GM19463 (cell line): ENCODE measurements around the gene CYTH4.
"Not testable (repeated sequence)": the region's sequence is repeated elsewhere in the genome, so short reads cannot be mapped to it uniquely, and the experiment has no call there.

ENCODE experiments used
- ATAC-seq: cut with Tn5 transposase; IDR thresholded peaks from one replicate; pipeline ENCODE4 v1.9.1; 2021; ENCODE audit warnings: mild to moderate bottlenecking, moderate library complexity; ENCODE audit not compliant: unreplicated experiment

CYTH4 gene

GRCh38 chr22:37245740-37246139 lies 36.6 kb upstream of the CYTH4 start:
- no peak for ATAC-seq

DNA sequence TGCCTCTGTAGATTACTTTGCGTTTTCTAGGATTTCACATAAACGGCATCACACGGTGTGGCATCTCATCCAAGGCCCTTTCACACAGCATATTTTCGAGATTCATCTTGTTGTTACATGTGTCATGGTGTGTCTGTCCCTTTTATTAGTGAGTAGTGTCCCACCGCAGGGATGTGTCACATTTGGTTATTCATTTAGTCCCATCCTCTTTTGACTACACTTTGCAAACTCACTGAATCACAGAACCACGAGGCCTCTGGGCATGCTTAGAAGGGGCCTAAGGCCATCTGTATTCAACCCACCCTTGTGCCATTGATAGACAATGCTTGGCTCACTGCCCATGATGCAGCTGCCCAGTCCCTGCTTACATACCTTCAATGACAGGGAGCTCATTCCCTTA lies 34.1 kb upstream of the CYTH4 start:
- no peak for ATAC-seq

DNA sequence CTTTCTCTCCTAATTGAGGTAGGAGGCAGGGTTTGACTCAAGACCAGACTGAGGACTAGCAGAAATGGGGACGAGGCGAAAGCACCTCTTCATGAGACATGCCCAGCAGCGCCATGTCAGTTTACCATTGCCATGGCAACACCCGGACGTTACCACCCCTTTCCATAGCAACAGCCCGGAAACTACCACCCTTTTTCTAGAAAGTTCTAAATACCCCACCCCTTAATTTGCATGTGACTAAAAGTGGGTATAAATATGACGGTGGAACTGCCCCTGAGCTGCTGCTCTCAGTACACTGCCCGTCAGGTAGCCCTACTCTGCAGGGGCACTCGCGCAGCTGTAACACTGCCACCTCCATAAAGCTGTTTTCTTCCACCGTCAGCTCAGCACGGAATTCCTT lies 32.3 kb upstream of the CYTH4 start:
- no peak for ATAC-seq

DNA sequence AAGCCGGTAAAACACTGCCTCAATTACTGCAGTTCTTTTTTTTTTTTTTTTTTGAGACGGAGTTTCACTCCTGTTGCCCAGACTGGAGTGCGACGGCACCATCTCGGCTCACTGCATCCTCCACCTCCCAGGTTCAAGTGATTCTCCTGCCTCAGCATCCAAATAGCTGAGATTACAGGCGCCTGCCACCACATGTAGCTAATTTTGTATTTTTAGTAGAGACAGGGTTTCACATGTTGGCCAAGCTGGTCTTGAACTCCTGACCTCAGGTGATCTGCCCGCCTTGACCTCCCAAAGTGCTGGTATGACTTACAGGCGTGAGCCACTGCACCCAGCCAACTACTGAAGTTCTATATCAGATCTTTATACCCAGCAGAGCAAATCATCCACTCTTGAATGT lies 30.5 kb upstream of the CYTH4 start:
- ATAC-seq = not testable (repeated sequence)

DNA sequence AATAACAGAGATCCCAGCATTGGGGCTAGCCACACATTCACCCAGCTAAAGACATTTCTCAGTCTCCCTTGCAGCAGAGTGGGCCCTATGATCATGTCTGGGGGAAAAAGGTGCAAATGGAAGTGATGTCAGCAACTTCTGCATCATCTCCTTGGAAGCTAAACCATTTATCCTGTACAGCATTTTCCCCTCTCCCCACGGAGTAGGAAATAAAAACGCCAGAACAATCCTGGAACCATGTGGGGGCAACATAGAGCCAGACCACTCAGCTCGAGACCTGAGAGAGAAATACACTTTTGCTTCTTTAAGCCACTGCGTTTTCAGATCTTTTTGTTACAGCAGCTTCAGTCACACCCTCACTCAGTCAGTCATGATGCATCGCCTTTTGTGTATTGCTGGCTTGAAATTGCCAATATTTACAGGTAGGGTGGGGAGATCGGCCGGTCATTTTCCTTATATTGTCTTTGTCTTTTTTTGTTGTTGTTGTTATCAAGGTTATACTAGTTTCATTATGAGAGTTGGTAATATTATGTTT lies 29.1 kb upstream of the CYTH4 start:
- no peak for ATAC-seq

- ATAC-seq = no peak
Measured at GRCh38 chr22:37254209-37254866, 28.0 kb upstream of the CYTH4 start.

DNA sequence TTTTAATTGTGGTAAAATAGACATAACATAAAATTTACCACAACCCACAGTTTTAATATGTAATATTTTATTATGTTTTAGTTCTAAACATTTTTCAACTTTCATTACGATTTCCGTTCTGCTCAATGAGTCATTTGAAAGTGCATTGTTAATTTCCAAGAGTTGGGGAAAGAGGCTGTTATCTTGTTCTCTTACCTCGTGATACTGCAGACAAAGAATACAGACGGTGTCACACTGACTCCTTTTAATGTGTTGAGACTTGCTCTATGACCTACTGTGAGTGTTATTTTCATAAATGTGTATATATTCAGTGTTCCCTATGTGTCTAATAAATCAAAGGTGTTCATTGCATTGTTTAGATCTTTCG lies 27.5 kb upstream of the CYTH4 start:
- ATAC-seq = no peak

DNA sequence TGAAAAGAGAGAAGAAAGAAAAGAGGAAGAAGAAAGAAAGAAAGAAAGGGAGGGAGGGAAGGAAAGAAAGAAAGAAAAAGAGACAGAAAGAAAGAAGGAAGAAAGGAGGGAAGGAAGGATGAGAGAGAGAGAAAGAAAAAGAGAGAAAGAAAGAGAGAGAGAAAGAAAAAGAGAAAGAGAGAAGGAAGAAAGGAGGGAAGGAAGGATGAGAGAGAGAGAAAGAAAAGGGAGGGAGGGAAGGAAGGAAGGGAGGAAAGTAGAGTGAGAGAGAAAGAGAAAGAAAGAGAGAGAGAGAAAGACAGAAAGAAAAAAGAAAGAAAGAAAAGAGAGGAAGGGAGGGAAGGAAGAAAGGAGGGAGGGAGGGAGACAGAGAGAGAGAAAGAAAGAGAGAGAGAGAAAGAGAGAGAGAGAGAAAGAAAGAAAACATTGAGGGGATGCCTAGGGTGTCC lies 26.7 kb upstream of the CYTH4 start:
- ATAC-seq = no peak

DNA sequence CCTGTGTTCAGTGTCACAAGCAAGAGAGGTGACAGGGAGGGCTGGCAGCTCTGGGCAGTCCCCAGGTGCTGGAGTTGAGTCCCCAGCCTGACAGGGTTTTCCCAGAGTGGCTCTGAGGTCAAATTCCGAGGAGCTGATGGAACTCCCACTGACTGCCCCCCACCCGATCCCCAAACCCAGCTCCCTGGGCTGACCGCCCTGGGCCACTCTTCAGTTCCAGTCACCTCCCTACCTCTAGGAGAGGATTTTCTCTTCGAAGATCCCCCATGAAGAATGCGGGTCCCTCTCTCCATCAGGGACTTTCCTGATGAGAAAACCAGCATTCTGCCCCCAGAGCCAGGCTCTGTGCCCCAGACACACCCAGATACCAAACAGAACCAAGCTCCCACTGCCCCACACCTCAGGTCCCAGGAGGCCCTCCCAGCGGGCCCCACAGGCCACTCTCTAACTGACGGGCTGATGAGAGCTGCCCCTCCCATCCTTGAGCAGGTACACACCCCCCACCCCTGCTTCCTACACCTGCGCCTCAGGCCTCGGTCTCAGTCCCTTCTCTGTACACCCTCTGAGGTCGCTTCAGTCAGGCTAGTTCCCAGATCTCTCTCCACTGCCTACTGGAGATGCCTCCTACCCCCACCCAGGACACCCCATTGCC lies 26.1 kb upstream of the CYTH4 start:
- no peak for ATAC-seq

- ATAC-seq = no peak
Measured at GRCh38 chr22:37258005-37258752, 24.1 kb upstream of the CYTH4 start.

- ATAC-seq = no peak
Measured at GRCh38 chr22:37258753-37259401, 23.4 kb upstream of the CYTH4 start.

- no peak for ATAC-seq
Measured at GRCh38 chr22:37259540-37260029, 22.7 kb upstream of the CYTH4 start.

DNA sequence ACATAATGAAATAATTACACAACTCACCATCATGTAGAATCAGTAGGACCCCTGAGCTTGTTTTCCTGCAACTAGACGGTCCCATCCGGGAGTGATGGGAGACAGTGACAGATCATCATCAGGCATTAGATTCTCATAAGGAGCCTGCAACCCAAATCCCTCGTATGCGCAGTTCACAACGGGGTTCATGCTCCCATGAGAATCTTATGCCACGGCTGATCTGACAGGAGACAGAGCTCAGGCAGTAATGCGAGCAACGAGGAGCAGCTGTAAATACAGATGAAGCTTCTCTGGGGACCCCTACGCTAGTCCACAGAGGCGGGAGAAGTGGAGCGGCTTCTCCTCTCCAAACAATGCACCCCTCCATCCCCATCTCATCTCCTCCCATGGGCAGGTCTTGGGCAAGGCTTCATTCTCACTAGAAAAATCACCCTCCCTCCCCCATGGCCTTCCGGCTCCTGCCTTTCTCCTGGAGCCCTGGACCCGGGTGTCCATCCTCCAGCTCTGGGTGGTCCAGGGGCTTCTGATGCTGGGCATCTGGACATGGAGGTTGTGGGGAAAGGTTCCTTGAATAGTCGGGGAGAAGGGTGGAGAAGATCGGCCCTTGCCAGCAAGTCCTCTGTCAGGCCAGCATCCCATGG lies 22.0 kb upstream of the CYTH4 start:
- ATAC-seq = no peak

GRCh38 chr22:37260901-37261336 lies 21.4 kb upstream of the CYTH4 start:
- ATAC-seq = no peak

GRCh38 chr22:37262346-37262745 lies 20.0 kb upstream of the CYTH4 start:
- no peak for ATAC-seq

GRCh38 chr22:37263966-37264887 lies 18.1 kb upstream of the CYTH4 start:
- no peak for ATAC-seq

DNA sequence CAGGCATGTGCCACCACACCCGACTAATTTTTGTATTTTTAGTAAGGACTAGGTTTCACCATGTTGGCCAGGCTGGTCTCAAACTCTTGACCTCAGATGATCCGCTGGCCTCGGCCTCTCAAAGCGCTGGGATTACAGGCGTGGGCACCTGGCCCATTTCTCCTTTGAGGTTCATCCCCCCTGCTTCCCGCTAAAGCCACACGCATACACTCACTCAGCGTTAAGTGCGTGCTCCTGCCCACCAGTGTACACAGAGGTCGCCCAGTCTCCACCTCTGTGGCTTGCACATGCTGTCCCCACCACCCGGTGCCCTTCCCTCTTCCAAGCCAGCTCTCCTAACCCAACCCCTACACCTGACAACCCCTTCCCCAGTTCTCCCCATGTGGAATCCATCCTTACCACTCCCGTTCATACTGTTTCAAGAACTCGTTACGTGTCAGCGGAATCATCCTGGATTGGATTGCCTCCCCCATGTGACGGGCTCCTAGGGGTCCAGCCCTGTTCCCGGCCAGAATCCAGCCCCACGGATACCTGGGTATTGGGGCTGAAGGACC lies 15.7 kb upstream of the CYTH4 start:
- no peak for ATAC-seq

DNA sequence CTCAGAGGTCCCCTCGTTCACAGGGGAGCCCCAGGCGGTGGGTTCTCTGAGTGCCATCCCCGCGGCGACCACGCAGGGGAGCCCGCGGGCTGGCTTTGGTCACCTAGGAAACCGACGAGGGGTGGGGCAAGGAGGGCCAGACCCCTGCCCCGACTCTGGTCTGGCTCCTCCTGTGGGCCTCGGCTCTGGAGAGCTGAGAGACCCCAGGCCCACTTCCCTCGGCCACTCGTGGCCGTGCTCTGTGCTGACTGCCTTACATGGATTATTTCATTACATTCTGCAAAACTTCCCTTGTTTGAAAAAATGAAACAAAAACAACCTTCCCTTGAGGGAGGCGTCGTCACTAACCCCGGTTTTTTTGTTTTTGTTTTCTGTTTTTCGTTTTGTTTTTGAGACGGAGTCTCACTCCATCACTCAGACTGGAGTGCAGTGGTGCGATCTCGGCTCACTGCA lies 15.1 kb upstream of the CYTH4 start:
- ATAC-seq = peak; percentile 73
